C1 segment of cervical spinal cord (tissue), 14 donors: Measurements from ENCODE around the gene PLVAP.
"Not testable (repeated sequence)": the region's sequence is repeated elsewhere in the genome, so short reads cannot be mapped to it uniquely, and the experiment has no call there.

Source experiments
- DNase-seq, 14 donors: peaks; one replicate each; lab custom pipeline; 2025; lab: John Stamatoyannopoulos, UW

PLVAP gene

DNA sequence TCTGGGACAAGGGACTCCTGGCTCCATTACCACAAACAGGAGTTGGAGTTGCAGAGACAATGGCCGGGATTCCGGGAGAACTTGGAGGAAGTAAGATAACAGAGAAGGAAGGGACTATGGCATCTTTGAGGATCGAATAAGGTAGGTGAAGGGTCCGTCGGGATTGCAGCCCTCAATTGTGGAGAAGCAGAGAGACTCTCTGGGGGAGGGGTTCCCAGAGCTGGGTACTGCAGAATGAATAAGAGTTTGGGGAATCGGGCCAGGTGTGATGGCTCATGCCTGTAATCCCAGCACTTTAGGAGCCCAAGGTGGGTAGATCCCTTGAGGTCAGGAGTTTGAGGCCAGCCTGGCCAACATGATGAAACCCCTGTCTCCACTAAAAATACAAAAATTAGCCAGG lies 24.5 kb upstream of the PLVAP start:
- no peak for DNase-seq

DNA sequence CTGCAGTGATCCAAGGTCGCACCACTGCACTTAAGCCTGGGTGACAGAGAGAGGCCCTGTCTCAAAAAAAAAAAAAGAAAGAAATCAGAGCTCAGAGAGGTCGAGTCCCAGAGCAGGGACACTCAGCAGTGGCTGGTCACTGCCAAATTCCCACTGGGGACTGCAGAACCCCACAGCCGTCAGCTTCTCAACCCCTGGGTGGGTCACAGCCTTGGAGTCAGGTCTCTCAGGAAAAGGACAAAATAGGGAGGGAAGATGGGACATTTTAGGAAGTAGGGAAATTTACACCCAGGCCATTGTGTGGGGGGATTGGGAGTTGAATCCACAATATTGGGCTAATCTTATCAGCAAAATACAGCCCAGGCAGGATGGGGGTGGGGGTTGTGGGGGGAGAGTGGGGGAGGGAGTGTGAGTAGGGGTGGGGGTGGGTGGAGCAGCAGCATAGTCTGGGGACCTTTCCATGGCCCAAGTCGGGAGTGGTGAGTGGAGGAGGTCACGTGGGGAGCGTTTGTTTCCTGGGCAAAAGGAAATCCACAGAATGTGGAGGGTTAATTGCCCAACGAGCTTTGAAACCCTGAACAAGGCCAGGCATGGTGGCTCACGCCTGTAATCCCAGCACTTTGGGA lies 21.9 kb upstream of the PLVAP start:
- DNase-seq: no peak

DNA sequence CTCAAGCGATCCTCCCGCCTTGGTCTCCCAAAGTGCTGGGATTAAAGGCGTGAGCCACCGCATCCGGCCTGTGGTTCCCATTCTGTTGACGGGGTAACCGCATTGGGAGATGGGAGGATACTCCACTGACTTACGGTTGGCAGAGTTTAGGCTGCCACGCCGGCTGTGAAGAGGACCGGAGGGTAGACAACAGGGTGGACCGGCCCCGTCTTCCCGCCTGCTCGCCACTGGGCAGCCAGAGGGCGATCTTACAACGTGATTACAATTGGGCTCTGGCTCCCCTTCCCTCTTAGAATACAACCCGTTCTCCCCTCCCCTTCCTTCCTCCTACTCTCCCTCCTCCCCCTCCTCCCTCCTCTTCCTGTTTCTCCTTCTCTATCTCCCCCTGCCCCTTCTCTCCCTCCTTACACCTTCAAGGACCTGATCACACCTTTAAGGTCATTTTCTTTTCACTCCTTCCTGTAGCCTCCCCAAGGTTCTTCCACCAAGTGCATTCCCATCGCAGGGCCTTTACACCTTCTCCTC lies 17.8 kb upstream of the PLVAP start:
- peak in 2 of 14 donors; percentile 10 to 14 for DNase-seq

DNA sequence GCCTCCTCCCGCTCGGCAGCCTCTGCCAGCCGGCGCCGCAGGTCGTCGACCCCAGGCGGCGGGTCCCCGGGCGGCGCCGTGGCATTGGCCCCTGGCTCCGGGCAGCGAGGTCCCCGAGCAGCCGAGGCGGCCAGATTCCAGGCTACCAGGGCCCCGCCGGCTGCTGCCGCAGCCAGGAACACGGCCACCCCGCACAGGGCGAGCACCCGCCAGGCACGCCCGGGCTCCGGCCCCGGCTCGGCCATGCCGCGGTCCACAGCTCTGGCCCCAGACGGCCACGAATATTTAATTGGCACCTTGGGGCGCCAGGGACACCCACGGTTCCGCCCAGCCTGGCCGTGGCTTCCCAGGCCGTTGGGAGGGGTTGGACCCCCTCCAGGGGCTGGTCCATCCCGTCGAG lies 16.8 kb upstream of the PLVAP start, which contains the start of gene CCDC194:
Gene CCDC194, minus strand, starts transcription at position 283 of the 400 bp plus-strand sequence. Its CDS starts 38 bp downstream, at position 245.
- DNase-seq: no peak

DNA sequence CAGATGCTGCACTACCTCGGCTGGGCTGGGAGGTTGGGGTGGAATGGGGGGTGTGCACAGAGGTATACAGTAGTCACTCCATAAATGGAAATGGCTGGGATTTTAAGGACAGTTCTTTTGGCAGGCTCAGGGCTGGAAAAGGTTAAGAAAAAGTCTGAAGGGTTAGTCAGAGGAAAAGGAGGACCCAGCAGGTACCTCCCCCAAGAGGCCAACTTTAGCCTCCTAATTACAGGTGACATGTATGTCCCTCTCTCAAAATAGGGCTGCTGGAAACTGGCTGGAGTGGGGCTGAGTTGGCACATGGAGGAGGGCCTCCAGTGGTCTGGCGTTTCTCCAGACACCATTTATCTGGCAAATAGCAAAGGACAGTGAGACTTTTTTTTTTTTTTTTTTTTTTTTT lies 15.9 kb upstream of the PLVAP start:
- no peak for DNase-seq

DNA sequence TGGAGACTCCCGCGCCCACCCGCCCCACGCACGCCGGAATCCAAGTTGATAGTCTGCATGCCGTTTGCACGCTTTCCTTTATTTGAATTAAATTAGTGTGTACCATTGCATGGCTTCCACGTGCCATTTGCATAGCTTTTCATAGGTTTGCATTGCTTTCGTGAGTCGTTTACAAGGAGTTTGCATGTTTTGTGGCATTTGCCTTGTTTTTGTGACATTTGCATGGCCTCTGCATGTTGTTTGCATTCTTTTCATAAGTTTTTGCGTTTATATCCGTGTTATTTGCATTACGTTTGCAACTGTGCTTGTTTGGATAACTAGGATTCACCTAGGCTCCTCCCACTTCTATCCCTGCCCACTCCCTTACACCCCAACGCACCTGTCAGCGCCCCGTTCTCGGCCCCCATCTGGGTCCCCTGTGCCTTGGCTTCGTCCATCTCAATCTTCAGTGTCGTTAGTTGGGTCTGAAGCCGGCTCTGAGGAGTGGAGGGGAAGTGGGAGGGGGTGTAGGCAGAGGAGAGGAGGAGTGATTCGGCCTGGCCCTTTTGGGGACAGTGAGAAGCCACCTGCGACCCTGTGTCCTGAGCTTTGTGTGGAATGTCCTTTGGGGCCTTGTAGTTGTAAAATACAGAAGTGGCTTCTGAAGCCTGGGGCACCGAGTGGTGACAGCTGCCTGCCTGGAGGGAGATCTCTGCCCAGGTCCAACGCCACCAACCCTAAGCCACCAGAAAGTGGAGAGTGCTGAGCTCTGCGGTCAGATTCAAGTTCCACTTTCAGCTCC lies 14.4 kb upstream of the PLVAP start:
- peak in 1 of 14 donors; percentile 30 for DNase-seq

DNA sequence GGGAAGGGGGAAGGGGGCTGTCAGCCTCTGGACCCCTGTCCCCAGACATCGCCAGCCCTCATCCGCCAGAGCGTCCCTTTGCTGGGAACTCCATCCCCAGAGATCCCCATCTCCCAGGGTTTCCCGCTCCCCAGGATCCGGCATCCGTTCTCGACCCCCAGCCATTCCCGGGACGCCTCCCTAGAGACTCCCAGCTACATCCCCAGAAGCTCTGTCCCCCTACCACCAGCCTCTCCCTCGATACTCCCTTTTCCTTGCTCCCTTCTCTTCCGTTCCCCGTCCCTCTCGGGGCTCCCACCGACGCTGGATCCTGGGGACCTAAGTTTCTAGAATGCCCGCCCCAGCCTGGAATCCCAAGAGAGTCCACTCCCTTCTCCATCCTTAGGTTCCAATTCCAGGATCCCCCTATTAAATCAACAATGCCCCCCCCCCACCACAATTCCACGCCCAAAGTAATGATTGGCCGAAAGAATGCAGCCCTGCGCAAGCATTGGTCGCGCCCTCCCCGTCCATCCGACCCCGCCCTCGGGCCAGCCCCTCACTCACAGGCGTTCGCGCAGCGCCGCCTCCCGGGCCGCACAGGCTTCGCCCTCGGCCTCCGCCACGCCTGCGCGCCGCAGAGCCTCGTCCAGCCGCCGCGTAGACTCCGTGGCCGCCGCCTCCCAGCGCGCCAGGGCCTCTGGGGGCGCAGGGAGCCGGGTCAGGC lies 13.7 kb upstream of the PLVAP start:
- peak in 13 of 14 donors; percentile 16 to 88 (median 61) for DNase-seq

DNA sequence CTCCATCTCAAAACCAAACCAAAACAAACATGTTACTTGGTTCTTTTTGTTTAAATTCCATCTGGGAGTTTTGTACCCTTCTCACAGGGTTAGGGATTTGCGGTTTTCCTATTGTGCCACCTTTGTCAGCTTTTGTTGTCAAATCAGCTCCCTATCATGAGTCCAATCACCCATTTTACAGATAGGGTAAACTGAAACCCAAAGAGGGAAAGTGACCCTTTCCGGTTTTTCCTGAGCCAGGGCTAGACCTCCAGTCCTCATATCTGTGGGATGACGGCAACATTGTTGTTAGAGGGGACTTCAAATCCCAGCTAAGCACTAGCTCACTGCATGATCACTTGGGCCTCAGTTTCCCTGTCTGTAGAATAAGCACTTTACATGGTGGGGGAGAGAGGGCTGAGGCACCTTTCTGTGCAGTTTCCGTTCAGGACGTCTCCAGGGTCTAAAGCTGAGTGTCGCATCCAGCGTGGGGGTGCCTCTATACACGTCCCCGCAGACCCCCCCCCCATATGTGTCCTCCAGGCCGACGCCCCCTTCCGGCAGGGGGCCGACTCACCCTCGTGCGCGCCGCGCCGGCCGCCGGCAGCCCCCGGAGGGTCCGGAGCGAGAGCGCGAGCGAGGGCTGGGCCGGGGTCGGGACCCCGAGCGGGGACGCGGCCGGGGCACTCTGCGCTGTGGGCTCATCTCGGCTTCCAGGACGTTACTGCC lies 13.0 kb upstream of the PLVAP start:
- DNase-seq: no peak

DNA sequence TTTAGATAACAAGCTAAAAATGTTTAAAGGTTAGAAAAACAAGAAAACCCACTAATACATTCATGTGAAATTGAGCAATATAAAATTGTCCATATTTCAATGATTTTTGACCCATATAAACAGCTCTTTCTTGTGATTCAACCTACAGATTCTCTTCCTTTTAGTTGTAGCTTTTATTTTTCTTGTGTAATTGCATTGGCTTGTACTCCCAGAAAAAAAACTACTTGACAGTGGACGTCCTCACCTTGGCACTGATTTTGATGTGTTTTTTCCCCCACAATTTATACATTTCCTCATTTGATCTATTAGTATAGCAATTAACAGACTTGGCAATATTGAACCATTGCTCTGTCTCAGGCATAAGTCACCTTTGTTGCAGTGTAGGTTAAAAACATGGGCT lies 12.1 kb upstream of the PLVAP start:
- DNase-seq: no peak

DNA sequence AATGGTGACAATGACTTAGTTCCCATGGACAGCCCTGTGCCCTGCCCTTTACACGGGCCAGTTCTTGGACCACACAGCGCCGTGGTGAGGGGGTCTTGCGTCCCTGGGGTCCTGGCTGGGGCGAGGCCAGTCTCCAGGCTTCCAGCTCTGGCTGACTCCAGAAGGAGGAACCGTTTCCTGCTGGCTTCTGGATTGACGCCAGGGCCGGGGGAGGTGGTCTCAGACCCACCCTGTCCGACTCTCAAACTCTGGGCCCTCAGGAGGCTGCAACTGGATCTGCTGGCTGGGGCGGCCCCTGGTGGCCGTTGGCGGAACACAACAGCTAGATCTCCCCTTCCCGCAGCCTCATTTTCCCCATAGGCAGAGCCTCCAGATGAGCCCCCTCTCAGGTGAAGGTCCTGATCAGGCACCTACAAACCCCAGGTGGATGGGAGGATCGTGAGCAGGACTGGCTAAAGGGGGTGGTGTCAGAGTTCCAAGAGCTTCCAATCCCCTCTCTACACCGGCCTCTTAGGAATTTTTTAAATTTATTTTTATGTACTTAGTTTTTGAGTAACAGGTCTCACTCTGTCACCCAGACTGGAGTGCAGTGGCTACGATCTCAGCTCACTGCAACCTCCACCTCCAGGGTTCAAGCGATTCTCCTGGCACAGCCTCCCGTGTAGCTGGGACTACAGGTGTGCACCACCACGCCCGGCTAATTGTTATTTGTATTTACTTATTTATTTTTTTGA lies 8.9 kb upstream of the PLVAP start:
- peak in 3 of 14 donors; percentile 6 to 23 (median 15) for DNase-seq

DNA sequence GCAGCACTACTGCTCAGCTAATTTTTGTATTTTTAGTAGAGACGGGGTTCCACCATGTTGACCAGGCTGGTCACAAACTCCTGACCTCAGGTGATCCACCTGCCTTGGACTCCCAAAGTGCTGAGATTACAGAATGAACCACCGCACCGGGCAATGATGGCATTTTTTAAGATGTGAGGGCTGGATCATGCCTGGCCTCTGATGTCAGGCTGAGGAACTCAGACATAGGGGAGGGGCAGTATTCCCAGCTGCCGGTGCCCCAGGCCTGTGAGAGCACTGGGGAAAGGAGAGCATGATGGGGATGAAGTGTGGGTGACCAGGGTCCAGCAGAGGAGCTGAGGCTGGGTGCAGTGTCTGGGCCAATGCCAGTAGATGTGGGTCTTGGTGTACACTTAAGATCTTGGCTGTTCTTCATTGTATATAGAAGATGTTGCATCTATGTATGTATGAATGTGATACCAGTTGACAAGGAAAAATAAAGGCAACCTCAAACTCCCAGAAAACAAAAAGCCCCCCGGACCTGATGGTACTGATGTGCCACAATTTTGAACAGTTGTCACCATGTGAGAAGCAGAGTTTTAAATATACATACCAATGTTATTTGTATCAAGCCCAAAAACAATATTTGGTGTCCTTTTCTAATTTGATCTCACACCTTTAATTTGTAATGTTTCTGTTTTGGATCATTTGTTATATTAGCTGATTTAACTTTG lies 3.4 kb upstream of the PLVAP start:
- DNase-seq: no peak

DNA sequence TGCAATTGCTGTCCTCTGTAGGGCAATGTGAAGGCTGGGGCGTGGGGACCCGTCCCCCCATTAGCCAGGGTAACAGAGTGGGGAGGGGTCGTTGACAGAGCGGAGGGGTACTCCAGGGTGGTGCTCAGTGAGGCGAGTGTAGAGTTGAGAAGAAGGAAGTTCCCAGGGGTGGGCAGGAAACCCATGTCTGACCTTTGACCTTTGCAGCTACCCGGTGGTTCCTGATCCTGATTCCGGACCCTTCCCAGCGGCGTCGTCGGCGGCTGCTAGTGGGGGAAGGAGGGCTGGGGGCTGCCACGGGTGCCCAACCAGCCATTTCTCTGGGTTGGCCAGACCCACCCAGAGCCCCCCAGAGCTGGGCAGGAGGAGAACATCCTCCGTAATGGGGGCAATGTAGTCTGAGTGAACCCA lies 2.1 kb upstream of the PLVAP start:
- DNase-seq: peak in 1 of 14 donors; percentile 4

DNA sequence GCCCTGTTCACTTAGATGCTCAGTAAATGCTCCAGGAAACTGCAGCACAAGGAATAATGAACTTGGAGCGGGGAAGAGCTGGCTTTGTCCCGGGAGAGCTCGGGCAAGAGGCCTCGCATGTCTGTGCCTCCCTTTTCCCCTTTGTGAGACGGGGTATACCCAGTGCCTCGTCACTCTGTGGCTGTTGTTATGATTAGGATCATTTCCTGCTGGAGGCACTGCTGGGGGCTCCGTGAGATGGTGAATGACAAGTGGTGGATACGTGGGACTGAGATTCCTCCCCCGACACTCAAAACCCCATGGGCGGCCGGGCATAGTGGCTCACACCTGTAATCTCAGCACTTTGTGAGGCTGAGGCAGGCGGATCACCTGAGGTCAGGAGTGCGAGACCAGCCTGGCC lies 1.1 kb upstream of the PLVAP start:
- no peak for DNase-seq

DNA sequence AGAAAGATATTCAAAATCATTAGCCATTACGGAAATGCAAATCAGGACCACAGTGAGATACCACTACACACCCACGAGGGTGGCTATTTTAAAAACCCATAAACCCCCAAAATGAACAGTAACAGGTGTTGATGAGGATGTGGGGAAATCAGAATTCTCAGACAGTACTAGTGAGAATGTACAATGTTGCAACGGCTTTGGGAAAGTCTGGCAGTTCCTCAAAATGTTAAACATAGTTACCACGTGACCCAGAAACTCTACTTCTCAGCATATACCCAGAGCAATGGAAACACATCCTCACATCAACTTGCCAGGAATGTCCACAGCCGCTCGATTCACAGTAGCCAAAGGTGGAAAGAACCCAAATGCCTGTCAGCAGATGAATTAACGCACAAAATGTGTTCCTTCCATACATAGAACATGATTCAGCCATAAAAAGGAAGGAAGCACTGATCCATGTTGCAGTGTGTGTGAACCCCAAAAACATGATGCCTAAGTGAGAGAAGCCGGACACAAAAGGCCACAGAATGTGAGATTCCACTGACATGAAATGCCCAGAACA lies 7.0 kb downstream of the PLVAP start:
- DNase-seq: peak in 3 of 14 donors; percentile 3 to 12 (median 8)

DNA sequence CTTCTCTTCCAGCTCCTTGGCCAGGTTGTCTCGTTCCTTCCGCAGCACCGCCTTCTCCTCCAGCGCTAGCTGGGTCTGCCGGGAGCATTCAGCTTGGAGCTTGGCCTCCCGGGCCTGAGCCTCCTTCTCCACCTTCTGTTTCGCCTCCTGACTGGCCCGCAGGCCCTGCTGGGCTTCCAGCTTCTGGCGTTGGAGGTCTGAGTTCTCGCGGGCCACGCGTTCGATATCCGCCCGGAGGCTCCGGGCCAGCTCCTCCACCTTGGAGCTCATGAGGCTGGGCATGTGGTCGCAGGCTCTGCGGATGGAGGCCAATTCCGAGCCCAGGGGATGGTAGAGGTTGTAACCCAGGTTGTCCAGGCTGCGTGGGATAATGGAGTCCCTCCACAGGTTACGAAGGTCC lies 11.8 kb downstream of the PLVAP start:
- no peak for DNase-seq

DNA sequence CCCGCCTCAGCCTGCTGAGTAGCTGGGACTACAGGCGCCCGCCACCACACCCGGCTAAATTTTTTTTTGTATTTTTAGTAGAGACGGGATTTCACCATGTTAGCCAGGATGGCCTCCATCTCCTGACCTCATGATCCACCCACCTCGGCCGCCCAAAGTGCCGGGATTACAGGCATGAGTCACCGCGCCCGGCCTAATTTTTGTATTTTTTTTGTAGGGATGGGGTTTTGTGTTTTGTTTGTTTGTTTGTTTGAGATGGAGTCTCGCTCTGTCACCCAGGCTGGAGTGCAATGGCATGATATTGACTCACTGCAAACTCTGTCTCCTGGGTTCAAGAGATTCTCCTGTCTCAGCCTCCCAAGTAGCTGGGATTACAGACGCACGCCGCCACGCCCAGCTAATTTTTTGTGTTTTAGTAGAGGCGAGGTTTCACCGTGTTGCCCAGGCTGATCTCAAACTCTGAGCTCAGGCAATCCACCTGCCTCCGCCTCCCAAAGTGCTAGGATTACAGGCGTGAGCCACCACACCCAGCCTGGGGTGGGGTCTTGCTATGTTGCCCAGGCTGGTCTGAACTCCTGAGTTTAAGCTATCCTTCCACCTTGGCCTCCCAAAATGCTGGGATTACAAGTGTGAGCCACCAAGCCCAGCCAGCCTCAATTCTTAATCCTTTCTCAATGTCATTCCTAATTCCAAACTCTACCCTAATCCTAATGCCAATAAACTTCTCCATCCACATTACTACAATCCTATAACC lies 13.1 kb downstream of the PLVAP start:
- DNase-seq: not testable (repeated sequence)

DNA sequence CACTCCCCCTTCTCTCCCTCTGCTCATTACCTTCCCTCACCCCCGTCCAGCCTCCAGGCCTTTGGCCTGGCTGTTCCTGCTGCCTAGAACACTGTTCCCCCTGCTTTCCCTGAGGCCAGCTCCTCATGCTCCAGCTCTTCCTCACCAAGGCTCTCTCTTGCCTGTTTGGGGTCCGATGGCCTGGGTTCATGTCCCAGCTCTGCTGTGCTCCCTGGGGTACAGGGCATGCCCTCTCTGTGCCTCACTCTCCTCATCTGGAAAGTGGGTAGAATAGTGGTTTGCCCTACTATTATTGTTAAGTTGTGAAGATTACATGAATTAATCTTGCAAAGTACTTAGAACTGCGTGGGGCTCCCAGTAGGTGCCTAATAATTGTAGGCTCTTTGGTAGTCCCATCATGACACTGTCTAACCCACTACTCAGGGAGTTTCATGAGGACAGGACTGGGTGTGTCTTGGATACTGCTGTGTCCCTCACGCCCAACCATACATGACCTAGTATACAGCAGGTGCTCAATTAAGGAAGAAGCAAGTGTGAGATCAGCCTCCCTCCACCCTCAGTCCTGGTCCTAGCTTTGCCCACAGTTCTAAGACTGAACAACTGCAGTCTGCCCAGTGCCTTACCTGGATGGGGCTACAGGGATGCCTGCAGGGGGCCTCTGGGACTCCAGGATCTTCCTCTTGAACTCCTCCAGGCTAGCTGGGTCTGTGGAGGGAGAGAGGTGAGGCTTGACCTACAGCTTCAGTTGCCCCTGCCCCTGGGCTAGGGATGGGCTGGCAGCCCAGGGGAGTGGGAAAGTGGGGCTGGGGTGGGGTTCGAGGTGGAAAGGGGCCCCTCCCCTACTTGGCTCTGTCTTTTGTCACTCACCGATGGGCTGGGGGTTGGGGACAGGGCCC lies 17.0 kb downstream of the PLVAP start:
- DNase-seq: no peak

DNA sequence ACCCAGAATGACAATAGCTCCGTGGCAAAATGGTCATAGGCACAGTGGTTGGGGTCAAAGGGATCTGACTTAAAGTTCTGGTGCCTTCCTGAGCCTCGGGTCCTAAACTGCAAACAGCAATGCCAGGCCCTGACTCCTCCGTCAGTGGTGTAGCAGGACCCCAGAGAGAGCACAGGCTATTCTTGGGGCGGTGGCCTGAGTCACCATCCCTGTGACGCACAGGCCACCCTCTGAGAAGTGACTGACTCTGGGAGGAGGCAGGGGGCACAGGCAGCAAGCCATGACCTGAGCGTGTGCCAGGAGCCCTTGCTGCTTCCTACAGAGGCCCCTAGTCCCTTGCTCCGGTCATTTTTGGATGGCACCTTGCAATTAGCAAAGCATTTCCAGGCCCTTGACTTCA lies 18.7 kb downstream of the PLVAP start:
- DNase-seq: no peak
